Fibroblast of pulmonary artery (primary cell): ENCODE data around the gene PLXNC1.

ENCODE experiments used
- DNase-seq: peaks from one replicate; pipeline ENCODE4 v3.0.0-alpha.2; 2010; ENCODE audit warnings: low read depth
- H3K4me3 ChIP-seq: replicated peaks from 2 replicates; pipeline ENCODE4 v1.5.1; 2011; ENCODE audit warnings: low read depth, mild to moderate bottlenecking, control low read depth, low read length, moderate library complexity
- TF ChIP-seq, protein P1 (sequence below): IDR thresholded peaks from 2 replicates; pipeline ENCODE4 v1.5.1; 2011; ENCODE audit warnings: mild to moderate bottlenecking, control low read depth, low read length, inconsistent platforms; ENCODE audit errors: missing control alignments

Gene PLXNC1

DNA sequence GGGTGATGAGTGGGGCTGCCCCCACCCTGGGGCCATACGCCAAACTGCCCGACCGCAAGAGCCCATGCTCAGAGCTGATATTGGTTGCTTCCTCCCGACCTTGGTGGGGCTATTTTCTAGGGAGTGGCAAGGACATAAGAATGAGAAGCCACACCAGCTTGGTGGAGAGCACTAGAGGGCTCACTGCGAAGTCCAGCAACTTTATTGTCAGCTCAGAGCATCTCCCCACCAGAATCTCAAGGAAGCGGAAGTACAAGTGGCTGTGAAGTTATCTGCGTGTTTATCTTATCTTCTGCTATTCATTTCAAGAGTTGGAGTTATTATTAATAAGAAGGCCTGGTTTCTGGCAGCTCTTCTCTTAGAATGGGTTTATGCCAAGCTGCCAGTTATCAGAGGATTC is 4.9 kb upstream of the PLXNC1 start:
- TF ChIP-seq, protein P1, sequence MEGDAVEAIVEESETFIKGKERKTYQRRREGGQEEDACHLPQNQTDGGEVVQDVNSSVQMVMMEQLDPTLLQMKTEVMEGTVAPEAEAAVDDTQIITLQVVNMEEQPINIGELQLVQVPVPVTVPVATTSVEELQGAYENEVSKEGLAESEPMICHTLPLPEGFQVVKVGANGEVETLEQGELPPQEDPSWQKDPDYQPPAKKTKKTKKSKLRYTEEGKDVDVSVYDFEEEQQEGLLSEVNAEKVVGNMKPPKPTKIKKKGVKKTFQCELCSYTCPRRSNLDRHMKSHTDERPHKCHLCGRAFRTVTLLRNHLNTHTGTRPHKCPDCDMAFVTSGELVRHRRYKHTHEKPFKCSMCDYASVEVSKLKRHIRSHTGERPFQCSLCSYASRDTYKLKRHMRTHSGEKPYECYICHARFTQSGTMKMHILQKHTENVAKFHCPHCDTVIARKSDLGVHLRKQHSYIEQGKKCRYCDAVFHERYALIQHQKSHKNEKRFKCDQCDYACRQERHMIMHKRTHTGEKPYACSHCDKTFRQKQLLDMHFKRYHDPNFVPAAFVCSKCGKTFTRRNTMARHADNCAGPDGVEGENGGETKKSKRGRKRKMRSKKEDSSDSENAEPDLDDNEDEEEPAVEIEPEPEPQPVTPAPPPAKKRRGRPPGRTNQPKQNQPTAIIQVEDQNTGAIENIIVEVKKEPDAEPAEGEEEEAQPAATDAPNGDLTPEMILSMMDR = no peak

GRCh38 chr12:94143951-94144350 is 4.4 kb upstream of the PLXNC1 start:
- TF ChIP-seq, protein P1 = no peak
- no peak overlapping the region for H3K4me3 ChIP-seq
- DNase-seq = no peak

More for the DNA sequence above, 4.9 kb upstream of the PLXNC1 start:
- no peak for DNase-seq
- no peak overlapping the region for H3K4me3 ChIP-seq

GRCh38 chr12:94144781-94145180 is 3.6 kb upstream of the PLXNC1 start:
- TF ChIP-seq, protein P1 = no peak
- no peak for DNase-seq

GRCh38 chr12:94145191-94145983 is 3.0 kb upstream of the PLXNC1 start:
- DNase-seq = peak; percentile 74
- TF ChIP-seq, protein P1 = peak; percentile 53
- no peak overlapping the region for H3K4me3 ChIP-seq

More at GRCh38 chr12:94144781-94145180, 3.6 kb upstream of the PLXNC1 start:
- no peak overlapping the region for H3K4me3 ChIP-seq

DNA sequence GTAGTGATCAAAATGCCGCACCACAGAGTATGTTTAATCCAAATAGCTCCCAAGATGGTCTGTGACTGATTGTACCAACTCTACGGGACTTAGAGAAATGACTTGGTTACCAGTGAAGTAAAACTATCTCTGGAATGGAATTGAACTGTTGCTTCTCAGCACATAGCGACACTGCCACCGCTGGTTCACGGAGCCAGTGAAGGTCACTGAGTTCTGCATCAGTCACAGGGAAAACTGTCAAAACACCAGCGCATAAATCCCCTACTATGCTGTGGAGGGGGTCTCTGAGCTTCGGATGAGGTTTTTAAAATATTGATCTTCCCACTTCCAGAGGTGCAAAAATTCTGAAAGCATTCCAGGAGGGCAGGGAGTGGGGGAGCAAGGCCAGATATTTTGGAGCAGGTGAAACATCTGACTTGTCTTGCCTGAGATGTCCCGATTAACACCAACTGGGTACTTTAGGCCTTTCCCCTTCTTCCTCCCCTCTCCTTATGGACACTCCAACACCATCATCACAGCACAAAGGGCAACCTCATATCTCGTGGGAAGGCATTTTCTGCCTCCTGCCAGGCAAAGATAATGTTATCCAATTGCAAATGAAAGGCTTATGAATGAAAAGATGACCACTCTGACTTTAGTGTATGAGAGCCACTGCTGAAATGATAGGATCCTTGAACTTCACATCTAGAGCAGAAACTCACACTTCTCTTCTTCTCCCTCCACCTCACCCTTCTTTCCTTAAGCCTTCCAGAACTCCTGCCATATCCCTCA is 2.0 kb upstream of the PLXNC1 start:
- TF ChIP-seq, protein P1 = no peak
- H3K4me3 ChIP-seq = no peak overlapping the region
- no peak for DNase-seq

GRCh38 chr12:94147387-94147990 is 888 bp upstream of the PLXNC1 start:
- TF ChIP-seq, protein P1 = no peak
- peak overlapping the region; percentile 51 for H3K4me3 ChIP-seq
- no peak for DNase-seq
